Measurements from ENCODE around the gene PDZD2.

Gene PDZD2

GRCh38 chr5:31867219-31867618 lies 228.3 kb downstream of the PDZD2 start:
- no peaks in the 10 kb centered on the region for H3K27me3 ChIP-seq (replicated peaks; ENCODE audit: control insufficient read depth, insufficient read depth, low read length, poor library complexity, severe bottlenecking)
- no peak for DNase-seq
- H3K4me3 ChIP-seq (ENCODE audit: insufficient read depth, low read depth, low read length, poor library complexity, severe bottlenecking): no peak overlapping the region
- H3K27ac ChIP-seq (ENCODE audit: insufficient read depth, low read length, poor library complexity, severe bottlenecking): no peak overlapping the region
- H3K4me1 ChIP-seq (ENCODE audit: control insufficient read depth, insufficient read depth, low read length, poor library complexity, severe bottlenecking): no peaks in the 10 kb centered on the region
- no peaks in the 10 kb centered on the region for H3K9me3 ChIP-seq (ENCODE audit: control insufficient read depth, low read length)
- H3K36me3 ChIP-seq (ENCODE audit: control insufficient read depth, insufficient read depth, low read length): no peaks in the 10 kb centered on the region

- H3K27ac ChIP-seq (ENCODE audit: insufficient read depth, low read length, poor library complexity, severe bottlenecking): no peak overlapping the region
- H3K4me3 ChIP-seq (ENCODE audit: insufficient read depth, low read depth, low read length, poor library complexity, severe bottlenecking): no peak overlapping the region
- no peak for DNase-seq
- H3K27me3 ChIP-seq (replicated peaks; ENCODE audit: control insufficient read depth, insufficient read depth, low read length, poor library complexity, severe bottlenecking): no peaks in the 10 kb centered on the region
- no peaks in the 10 kb centered on the region for H3K36me3 ChIP-seq (ENCODE audit: control insufficient read depth, insufficient read depth, low read length)
- no peaks in the 10 kb centered on the region for H3K9me3 ChIP-seq (ENCODE audit: control insufficient read depth, low read length)
- no peaks in the 10 kb centered on the region for H3K4me1 ChIP-seq (ENCODE audit: control insufficient read depth, insufficient read depth, low read length, poor library complexity, severe bottlenecking)
Measured at GRCh38 chr5:31880449-31880848, 241.5 kb downstream of the PDZD2 start.

GRCh38 chr5:31884896-31885295 lies 246.0 kb downstream of the PDZD2 start:
- no peak overlapping the region for H3K27ac ChIP-seq (ENCODE audit: insufficient read depth, low read length, poor library complexity, severe bottlenecking)
- no peaks in the 10 kb centered on the region for H3K4me1 ChIP-seq (ENCODE audit: control insufficient read depth, insufficient read depth, low read length, poor library complexity, severe bottlenecking)
- H3K36me3 ChIP-seq (ENCODE audit: control insufficient read depth, insufficient read depth, low read length): no peaks in the 10 kb centered on the region
- no peaks in the 10 kb centered on the region for H3K27me3 ChIP-seq (replicated peaks; ENCODE audit: control insufficient read depth, insufficient read depth, low read length, poor library complexity, severe bottlenecking)
- DNase-seq: no peak
- H3K9me3 ChIP-seq (ENCODE audit: control insufficient read depth, low read length): no peaks in the 10 kb centered on the region
- no peak overlapping the region for H3K4me3 ChIP-seq (ENCODE audit: insufficient read depth, low read depth, low read length, poor library complexity, severe bottlenecking)

GRCh38 chr5:31886206-31886605 lies 247.3 kb downstream of the PDZD2 start:
- Histone ChIP-seq H3K4me3 (ENCODE audit: insufficient read depth, low read depth, low read length, poor library complexity, severe bottlenecking) (no peak overlapping the region), H3K27me3 (replicated peaks; ENCODE audit: control insufficient read depth, insufficient read depth, low read length, poor library complexity, severe bottlenecking) (no peaks in the 10 kb centered on the region), H3K9me3 (ENCODE audit: control insufficient read depth, low read length) (no peaks in the 10 kb centered on the region), H3K36me3 (ENCODE audit: control insufficient read depth, insufficient read depth, low read length) (no peaks in the 10 kb centered on the region), H3K4me1 (ENCODE audit: control insufficient read depth, insufficient read depth, low read length, poor library complexity, severe bottlenecking) (no peaks in the 10 kb centered on the region), H3K27ac (ENCODE audit: insufficient read depth, low read length, poor library complexity, severe bottlenecking) (no peak overlapping the region)
- no peak for DNase-seq

GRCh38 chr5:31887556-31887955 lies 248.6 kb downstream of the PDZD2 start:
- H3K27ac ChIP-seq (ENCODE audit: insufficient read depth, low read length, poor library complexity, severe bottlenecking): no peak overlapping the region
- DNase-seq: no peak
- no peaks in the 10 kb centered on the region for H3K36me3 ChIP-seq (ENCODE audit: control insufficient read depth, insufficient read depth, low read length)
- no peaks in the 10 kb centered on the region for H3K27me3 ChIP-seq (replicated peaks; ENCODE audit: control insufficient read depth, insufficient read depth, low read length, poor library complexity, severe bottlenecking)
- no peaks in the 10 kb centered on the region for H3K9me3 ChIP-seq (ENCODE audit: control insufficient read depth, low read length)
- no peaks in the 10 kb centered on the region for H3K4me1 ChIP-seq (ENCODE audit: control insufficient read depth, insufficient read depth, low read length, poor library complexity, severe bottlenecking)
- H3K4me3 ChIP-seq (ENCODE audit: insufficient read depth, low read depth, low read length, poor library complexity, severe bottlenecking): no peak overlapping the region

GRCh38 chr5:31888564-31888963 lies 249.6 kb downstream of the PDZD2 start:
- no peaks in the 10 kb centered on the region for H3K36me3 ChIP-seq (ENCODE audit: control insufficient read depth, insufficient read depth, low read length)
- H3K27ac ChIP-seq (ENCODE audit: insufficient read depth, low read length, poor library complexity, severe bottlenecking): no peak overlapping the region

GRCh38 chr5:31889001-31889561 lies 250.2 kb downstream of the PDZD2 start:
- H3K27ac ChIP-seq (ENCODE audit: insufficient read depth, low read length, poor library complexity, severe bottlenecking): no peak overlapping the region
- no peak for DNase-seq
- no peaks in the 10 kb centered on the region for H3K36me3 ChIP-seq (ENCODE audit: control insufficient read depth, insufficient read depth, low read length)
- H3K4me3 ChIP-seq (ENCODE audit: insufficient read depth, low read depth, low read length, poor library complexity, severe bottlenecking): no peak overlapping the region
- no peaks in the 10 kb centered on the region for H3K4me1 ChIP-seq (ENCODE audit: control insufficient read depth, insufficient read depth, low read length, poor library complexity, severe bottlenecking)
- no peaks in the 10 kb centered on the region for H3K27me3 ChIP-seq (replicated peaks; ENCODE audit: control insufficient read depth, insufficient read depth, low read length, poor library complexity, severe bottlenecking)
- H3K9me3 ChIP-seq (ENCODE audit: control insufficient read depth, low read length): no peaks in the 10 kb centered on the region

More at GRCh38 chr5:31888564-31888963, 249.6 kb downstream of the PDZD2 start:
- no peaks in the 10 kb centered on the region for H3K27me3 ChIP-seq (replicated peaks; ENCODE audit: control insufficient read depth, insufficient read depth, low read length, poor library complexity, severe bottlenecking)
- no peaks in the 10 kb centered on the region for H3K9me3 ChIP-seq (ENCODE audit: control insufficient read depth, low read length)
- no peak overlapping the region for H3K4me3 ChIP-seq (ENCODE audit: insufficient read depth, low read depth, low read length, poor library complexity, severe bottlenecking)
- no peaks in the 10 kb centered on the region for H3K4me1 ChIP-seq (ENCODE audit: control insufficient read depth, insufficient read depth, low read length, poor library complexity, severe bottlenecking)
- no peak for DNase-seq

GRCh38 chr5:31890046-31890445 lies 251.1 kb downstream of the PDZD2 start:
- no peak overlapping the region for H3K27ac ChIP-seq (ENCODE audit: insufficient read depth, low read length, poor library complexity, severe bottlenecking)
- no peaks in the 10 kb centered on the region for H3K4me1 ChIP-seq (ENCODE audit: control insufficient read depth, insufficient read depth, low read length, poor library complexity, severe bottlenecking)
- no peaks in the 10 kb centered on the region for H3K36me3 ChIP-seq (ENCODE audit: control insufficient read depth, insufficient read depth, low read length)
- H3K4me3 ChIP-seq (ENCODE audit: insufficient read depth, low read depth, low read length, poor library complexity, severe bottlenecking): no peak overlapping the region
- no peaks in the 10 kb centered on the region for H3K9me3 ChIP-seq (ENCODE audit: control insufficient read depth, low read length)
- DNase-seq: no peak
- no peaks in the 10 kb centered on the region for H3K27me3 ChIP-seq (replicated peaks; ENCODE audit: control insufficient read depth, insufficient read depth, low read length, poor library complexity, severe bottlenecking)

GRCh38 chr5:31894141-31894540 lies 255.2 kb downstream of the PDZD2 start:
- no peaks in the 10 kb centered on the region for H3K36me3 ChIP-seq (ENCODE audit: control insufficient read depth, insufficient read depth, low read length)
- no peak overlapping the region for H3K4me3 ChIP-seq (ENCODE audit: insufficient read depth, low read depth, low read length, poor library complexity, severe bottlenecking)
- H3K9me3 ChIP-seq (ENCODE audit: control insufficient read depth, low read length): no peaks in the 10 kb centered on the region
- H3K27ac ChIP-seq (ENCODE audit: insufficient read depth, low read length, poor library complexity, severe bottlenecking): no peak overlapping the region
- no peak for DNase-seq
- no peaks in the 10 kb centered on the region for H3K27me3 ChIP-seq (replicated peaks; ENCODE audit: control insufficient read depth, insufficient read depth, low read length, poor library complexity, severe bottlenecking)
- no peaks in the 10 kb centered on the region for H3K4me1 ChIP-seq (ENCODE audit: control insufficient read depth, insufficient read depth, low read length, poor library complexity, severe bottlenecking)

GRCh38 chr5:31895199-31895820 lies 256.4 kb downstream of the PDZD2 start:
- Histone ChIP-seq H3K27ac (ENCODE audit: insufficient read depth, low read length, poor library complexity, severe bottlenecking) (no peak overlapping the region), H3K4me3 (ENCODE audit: insufficient read depth, low read depth, low read length, poor library complexity, severe bottlenecking) (no peak overlapping the region), H3K27me3 (replicated peaks; ENCODE audit: control insufficient read depth, insufficient read depth, low read length, poor library complexity, severe bottlenecking) (no peaks in the 10 kb centered on the region)

More at GRCh38 chr5:31895199-31895820, 256.4 kb downstream of the PDZD2 start:
- H3K36me3 ChIP-seq (ENCODE audit: control insufficient read depth, insufficient read depth, low read length): no peaks in the 10 kb centered on the region
- no peaks in the 10 kb centered on the region for H3K4me1 ChIP-seq (ENCODE audit: control insufficient read depth, insufficient read depth, low read length, poor library complexity, severe bottlenecking)
- DNase-seq: no peak
- H3K9me3 ChIP-seq (ENCODE audit: control insufficient read depth, low read length): no peaks in the 10 kb centered on the region

Data from effector memory CD4-positive, alpha-beta T cell (primary cell).